Stomach (tissue), 4 donors: ENCODE measurements around the gene PCSK7.

Source experiments
- CTCF ChIP-seq, 7 experiments: fragments of 450-650 bp in 4 of 7; fragments of 200-600 bp in 3 of 7; sonication (generic) in 3 of 7; IDR thresholded peaks; one replicate each; pipeline ENCODE4 v1.5.1; 2016 to 2019; ENCODE audit warnings: antibody characterized with exemption in 7 of 7, control low read depth in 2 of 7, mild to moderate bottlenecking in 1 of 7
- EP300 ChIP-seq: sonication (generic); formaldehyde crosslinking; IDR thresholded peaks from one replicate; pipeline ENCODE4 v1.6.1; 2017; ENCODE audit warnings: antibody characterized with exemption
- POLR2A ChIP-seq, 4 donors: fragments of 450-650 bp; IDR thresholded peaks; one replicate each; pipeline ENCODE4 v1.6.1; 2016; ENCODE audit warnings: antibody characterized with exemption in 4 of 4, control low read depth in 2 of 4, mild to moderate bottlenecking in 1 of 4, moderate library complexity in 1 of 4
- POLR2AphosphoS5 ChIP-seq, 3 donors: sonication (generic); formaldehyde crosslinking; IDR thresholded peaks; one replicate each; pipeline ENCODE4 v1.6.1; 2016; ENCODE audit warnings: antibody characterized with exemption in 3 of 3

GRCh38 chr11:117232092-117232878, 412 bp upstream of the PCSK7 start, which contains the start of gene RNF214:
- TF ChIP-seq CTCF (IDR thresholded peaks at IDR 0.05) = peak in 5 of 7 experiments; percentile 71 to 98 (median 87)
- peak in 2 of 3 donors; percentile 6 to 43 for TF ChIP-seq POLR2AphosphoS5 (IDR thresholded peaks at IDR 0.05)
- no peak for TF ChIP-seq POLR2A (IDR thresholded peaks at IDR 0.05)
- TF ChIP-seq EP300 = no peak
